ENCODE measurements around the gene CFAP74. TPM values are rescaled to one million over a fixed set of nuclear protein-coding genes. Genes with fewer than 3 reads are reported as not detected.

Gene CFAP74
- total and polyA plus RNA-seq, 2 of the 13 experiments (the other 11 are each of a cell fraction or from before 2014, with no cell fraction given) = 0.27 to 0.62 TPM

GRCh38 chr1:1929639-1930545, 73.7 kb downstream of the CFAP74 start:
- FAIRE-seq (no peak), ATAC-seq (peak; percentile 13), DNase-seq (ENCODE audit: low spot score) (no peak)
- 0 out of 2 replicates have a peak overlapping the region, but pooled peaks have one; percentile 3 for H3K4me2 ChIP-seq (ENCODE audit: low read depth, low read length)
- H3K27me3 ChIP-seq (ENCODE audit: control insufficient read depth in 1 of 2, insufficient read depth in 2 of 2, low read length in 2 of 2) = peaks cover 22 to 41% of the 10 kb centered on the region in 2 experiments; a peak in 4 of 5 replicates
- ChIA-PET CTCF (ENCODE audit: low intra/inter-chr PET ratio, low total read pairs) (no interaction called here), POLR2A (interaction anchor here (2.0 kb wide), 1 partner anchor 10 kb away, joined by 6 read pairs; the partner anchor contains the start of gene TMEM52)
- TF ChIP-seq SNAI1 (CRISPR knock-in tag; IDR thresholded peaks at IDR 0.05; ENCODE audit: borderline replicate concordance) (no peak), CREB1 (IDR thresholded peaks at IDR 0.05) (peak; percentile 41; the same call in 1 of the 2 replicates), CREB1 (CRISPR knock-in tag; IDR thresholded peaks at IDR 0.05) (no peak), SP5 (CRISPR knock-in tag; IDR thresholded peaks at IDR 0.05; ENCODE audit: borderline replicate concordance, low read depth) (no peak), ZNF782 (CRISPR knock-in tag; IDR thresholded peaks at IDR 0.05; ENCODE audit: borderline replicate concordance) (no peak), ZBTB25 (CRISPR knock-in tag; IDR thresholded peaks at IDR 0.05) (no peak), IKZF1 (IDR thresholded peaks at IDR 0.05) (no peak), ZNF558 (CRISPR knock-in tag; IDR thresholded peaks at IDR 0.05; ENCODE audit: borderline replicate concordance) (no peak), AGO2 (optimal IDR thresholded peaks at IDR 0.05; ENCODE audit: low read depth, low read length) (peak; percentile 53), NFIC (IDR thresholded peaks at IDR 0.05; ENCODE audit: low read length) (no peak), GTF3A (CRISPR knock-in tag; conservative IDR thresholded peaks at IDR 0.05) (no peak), ZSCAN25 (CRISPR knock-in tag; IDR thresholded peaks at IDR 0.05) (peak; percentile 60; the same call in 1 of the 2 replicates), SPEN (CRISPR knock-in tag; IDR thresholded peaks at IDR 0.05; ENCODE audit: low read depth) (no peak), ZNF883 (CRISPR knock-in tag; IDR thresholded peaks at IDR 0.05; ENCODE audit: not compliant biosample characterization) (peak; percentile 76), HMG20B (CRISPR knock-in tag; conservative IDR thresholded peaks at IDR 0.05) (no peak), PATZ1 (CRISPR knock-in tag; IDR thresholded peaks at IDR 0.05) (peak; percentile 70), KDM2A (CRISPR knock-in tag; IDR thresholded peaks at IDR 0.05; ENCODE audit: borderline replicate concordance, low read depth) (0 out of 2 replicates have a peak, but pooled peaks have one; percentile 21), MED13 (CRISPR knock-in tag; IDR thresholded peaks at IDR 0.05) (no peak)
- TF ChIP-seq, protein P1, sequence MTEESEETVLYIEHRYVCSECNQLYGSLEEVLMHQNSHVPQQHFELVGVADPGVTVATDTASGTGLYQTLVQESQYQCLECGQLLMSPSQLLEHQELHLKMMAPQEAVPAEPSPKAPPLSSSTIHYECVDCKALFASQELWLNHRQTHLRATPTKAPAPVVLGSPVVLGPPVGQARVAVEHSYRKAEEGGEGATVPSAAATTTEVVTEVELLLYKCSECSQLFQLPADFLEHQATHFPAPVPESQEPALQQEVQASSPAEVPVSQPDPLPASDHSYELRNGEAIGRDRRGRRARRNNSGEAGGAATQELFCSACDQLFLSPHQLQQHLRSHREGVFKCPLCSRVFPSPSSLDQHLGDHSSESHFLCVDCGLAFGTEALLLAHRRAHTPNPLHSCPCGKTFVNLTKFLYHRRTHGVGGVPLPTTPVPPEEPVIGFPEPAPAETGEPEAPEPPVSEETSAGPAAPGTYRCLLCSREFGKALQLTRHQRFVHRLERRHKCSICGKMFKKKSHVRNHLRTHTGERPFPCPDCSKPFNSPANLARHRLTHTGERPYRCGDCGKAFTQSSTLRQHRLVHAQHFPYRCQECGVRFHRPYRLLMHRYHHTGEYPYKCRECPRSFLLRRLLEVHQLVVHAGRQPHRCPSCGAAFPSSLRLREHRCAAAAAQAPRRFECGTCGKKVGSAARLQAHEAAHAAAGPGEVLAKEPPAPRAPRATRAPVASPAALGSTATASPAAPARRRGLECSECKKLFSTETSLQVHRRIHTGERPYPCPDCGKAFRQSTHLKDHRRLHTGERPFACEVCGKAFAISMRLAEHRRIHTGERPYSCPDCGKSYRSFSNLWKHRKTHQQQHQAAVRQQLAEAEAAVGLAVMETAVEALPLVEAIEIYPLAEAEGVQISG (CRISPR knock-in tag; IDR thresholded peaks at IDR 0.05) = no peak
- in situ Hi-C loops (cut with HindIII; ENCODE audit: extremely low pct_ligation_motif_present, low pct_unique_long_range_greater_than_20kb) (no loop called here), intact Hi-C loops (cut with micrococcal nuclease; ENCODE audit: unreplicated experiment) (no loop called here)
- H3K27ac ChIP-seq (ENCODE audit: extremely low read length, insufficient read depth, low read length) = no peak overlapping the region
- no peaks in the 10 kb centered on the region for H4K20me1 ChIP-seq (ENCODE audit: insufficient read depth, low read length)
- 64% methylated on average over 28 of the region's 38 CpGs for WGBS (ENCODE audit: low lambda C conversion rate)
- no peaks in the 10 kb centered on the region for H3K36me3 ChIP-seq (replicated peaks in 1 of 2; ENCODE audit: control insufficient read depth in 1 of 2, insufficient read depth in 2 of 2, low read length in 2 of 2)
- no peaks in the 10 kb centered on the region for H3K9me3 ChIP-seq (ENCODE audit: low read length)
- H3K4me1 ChIP-seq (ENCODE audit: insufficient read depth, low read length) = peaks cover 19% of the 10 kb centered on the region
- no peaks in the 10 kb centered on the region for H3K79me2 ChIP-seq (ENCODE audit: insufficient read depth, low read length)
- no peak overlapping the region; a peak in 1 of 6 replicates for H3K4me3 ChIP-seq (replicated peaks in 1 of 3; ENCODE audit: insufficient read depth in 1 of 3, low read depth in 2 of 3, low read length in 3 of 3)
- no peak overlapping the region for H2AFZ ChIP-seq (ENCODE audit: low read length)
- no TSS peak for BruUV-seq (replicated peaks)
- H3K9ac ChIP-seq (ENCODE audit: insufficient read depth, low read depth, low read length) = no peak overlapping the region

Measured in HepG2 (cell line).